GOT3 (cell line): ENCODE measurements around the gene SPO11.

Experiments
- DNase-seq: peaks from one replicate; lab custom pipeline; 2025; ENCODE audit warnings: mixed read lengths; lab: John Stamatoyannopoulos, UW

SPO11 gene

DNA sequence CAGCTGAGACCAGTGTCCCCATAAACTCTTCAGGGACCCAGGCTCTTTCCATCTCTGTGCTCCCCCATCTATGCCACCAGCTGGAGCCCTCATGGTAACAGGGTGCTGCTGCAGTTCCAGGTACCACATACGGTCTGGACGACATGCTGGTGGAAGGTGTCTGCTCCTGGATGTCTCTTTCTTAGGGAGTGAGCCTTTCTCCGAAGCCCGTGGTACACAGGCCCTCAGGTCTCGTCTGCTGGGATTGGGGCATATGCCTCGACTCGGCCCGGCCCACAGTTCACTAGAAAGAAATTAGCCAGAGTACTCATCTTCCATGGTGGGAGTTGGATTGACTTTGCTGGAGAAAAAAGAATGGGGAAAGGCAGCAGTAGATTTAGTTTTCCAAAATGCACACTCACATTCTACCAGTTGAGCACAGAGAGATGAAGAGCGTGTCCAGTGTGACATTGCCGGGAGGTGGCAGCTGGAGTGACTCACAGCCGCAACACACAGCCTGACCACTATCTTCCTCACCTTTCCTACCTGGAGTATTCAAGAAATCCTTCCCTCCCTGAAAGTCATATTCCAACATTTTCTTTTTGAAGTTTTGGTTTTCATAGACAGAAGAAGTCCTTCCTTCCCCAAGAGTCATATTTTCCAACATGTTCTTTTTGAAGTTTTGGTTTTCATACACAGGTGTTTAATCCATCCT, 18.6 kb upstream of the SPO11 start:
- DNase-seq, result no peak

DNA sequence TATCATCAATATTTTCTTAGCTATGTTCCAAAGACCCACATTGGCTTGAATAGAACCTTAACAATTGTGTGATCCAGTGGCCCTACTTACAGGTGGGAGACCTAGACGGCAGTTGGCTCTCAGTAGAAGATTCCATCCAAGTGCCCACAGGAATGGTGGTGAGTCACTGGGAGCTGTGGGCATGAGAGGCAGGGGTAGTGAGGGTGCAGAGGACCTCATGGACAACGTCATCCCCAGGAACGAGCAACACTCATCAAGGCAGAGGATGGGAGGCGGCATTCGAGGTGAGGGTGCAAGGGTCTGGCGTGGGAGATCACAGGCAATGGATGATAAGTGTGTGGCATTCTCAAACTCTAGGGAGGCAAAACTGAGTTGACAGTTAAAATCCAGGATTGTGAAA, 17.5 kb upstream of the SPO11 start:
- DNase-seq, result no peak

DNA sequence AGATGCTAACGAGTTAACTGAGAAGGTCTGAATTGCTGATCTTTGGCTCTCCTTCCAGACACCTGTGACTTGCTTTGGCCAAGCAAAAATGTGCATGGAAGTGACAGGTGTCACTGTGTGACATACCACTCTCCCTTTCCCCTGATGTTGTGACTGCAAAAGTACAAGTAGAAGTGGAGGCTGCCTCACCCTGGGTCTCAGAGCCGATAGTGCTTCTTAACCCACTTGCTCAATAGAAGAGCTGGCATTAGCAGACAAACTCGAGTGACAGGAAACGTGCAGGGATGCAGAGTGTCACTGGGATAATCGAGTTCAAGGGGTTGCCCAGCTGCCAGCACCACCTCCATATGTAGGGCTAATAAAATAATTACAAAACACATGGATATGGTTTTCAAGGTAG, 16.4 kb upstream of the SPO11 start:
- no peak for DNase-seq

DNA sequence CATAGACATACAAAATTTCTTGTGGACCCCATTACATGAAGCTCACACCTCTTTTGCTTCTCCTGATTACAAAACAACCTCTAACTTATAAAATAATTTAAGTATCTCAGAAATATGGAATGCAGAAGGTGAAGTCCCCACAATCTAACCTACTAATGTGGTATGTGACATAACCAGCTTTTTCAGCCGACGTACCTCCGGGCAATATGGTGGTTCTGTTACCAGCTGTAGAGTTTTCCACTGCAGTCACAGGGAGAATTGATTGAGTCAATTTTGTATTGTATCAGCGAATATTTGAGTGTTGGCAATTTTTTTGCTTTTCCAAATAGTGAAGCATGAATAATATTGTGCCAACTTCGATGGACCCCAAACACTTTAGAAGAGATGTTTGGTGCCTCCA, 15.7 kb upstream of the SPO11 start:
- no peak for DNase-seq

DNA sequence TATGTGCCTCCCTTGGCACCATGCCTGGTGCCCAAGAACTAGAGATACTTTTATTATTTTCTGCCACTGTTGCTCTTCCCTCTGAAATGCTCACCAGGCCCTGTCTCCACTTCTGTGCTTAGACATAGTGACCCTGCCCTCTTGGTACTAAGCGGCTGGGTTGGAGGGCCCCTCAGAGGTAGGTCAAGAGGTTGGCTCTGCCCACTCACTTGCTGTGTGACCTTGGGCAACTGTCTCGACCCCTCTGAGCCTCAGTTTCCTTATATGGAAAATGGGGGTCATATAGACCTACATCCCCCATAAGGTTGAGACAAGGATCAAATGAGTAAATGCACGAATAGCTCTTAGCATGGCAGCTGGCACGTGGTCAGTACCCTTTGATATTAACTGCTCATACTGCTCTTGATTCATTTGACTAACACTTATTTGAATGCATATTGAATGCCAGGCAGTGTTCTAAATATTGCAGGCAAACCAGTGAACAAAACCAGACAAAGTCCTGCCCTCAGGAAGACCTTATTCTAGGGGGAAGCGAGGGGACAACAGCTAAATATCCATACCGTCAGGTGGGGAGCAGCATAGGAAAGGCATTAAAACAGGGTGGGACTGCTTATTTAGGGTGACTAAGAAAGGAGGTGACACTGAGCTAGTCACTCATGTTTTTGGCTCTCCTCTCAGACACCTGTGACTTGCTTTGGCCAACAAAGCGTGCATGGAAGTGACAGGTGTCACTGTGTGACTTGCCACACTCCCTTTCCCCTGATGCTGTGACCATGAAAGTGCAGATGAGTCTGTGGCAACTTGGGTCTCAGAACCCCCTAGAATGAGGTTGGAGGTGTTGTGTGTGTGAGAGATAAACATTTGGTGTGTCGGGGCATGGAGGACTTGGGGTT, 14.3 kb upstream of the SPO11 start:
- no peak for DNase-seq

DNA sequence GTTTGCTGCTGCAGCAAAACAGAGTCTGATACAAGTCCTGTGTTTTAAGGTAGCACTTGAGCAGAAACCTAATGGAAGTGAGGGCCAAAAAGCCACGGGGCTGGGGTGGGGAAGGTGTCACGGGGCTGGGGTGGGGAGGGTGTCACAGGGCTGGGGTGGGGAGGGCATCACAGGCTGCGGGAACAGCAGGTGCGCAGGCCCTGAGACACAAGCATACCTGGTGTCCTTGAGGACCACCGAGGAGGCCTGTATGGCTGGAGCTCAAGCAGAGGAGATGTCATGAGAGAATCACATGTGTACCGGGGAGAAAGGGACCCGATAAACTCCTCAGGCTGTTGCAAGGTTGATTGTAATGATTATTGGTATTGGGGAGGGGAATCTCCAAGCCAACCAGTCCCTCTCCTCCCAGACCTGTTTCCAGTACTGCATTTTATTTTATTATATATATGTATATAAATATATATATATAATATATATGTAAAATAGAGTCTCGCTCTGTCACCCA, 13.6 kb upstream of the SPO11 start:
- DNase-seq, result no peak

DNA sequence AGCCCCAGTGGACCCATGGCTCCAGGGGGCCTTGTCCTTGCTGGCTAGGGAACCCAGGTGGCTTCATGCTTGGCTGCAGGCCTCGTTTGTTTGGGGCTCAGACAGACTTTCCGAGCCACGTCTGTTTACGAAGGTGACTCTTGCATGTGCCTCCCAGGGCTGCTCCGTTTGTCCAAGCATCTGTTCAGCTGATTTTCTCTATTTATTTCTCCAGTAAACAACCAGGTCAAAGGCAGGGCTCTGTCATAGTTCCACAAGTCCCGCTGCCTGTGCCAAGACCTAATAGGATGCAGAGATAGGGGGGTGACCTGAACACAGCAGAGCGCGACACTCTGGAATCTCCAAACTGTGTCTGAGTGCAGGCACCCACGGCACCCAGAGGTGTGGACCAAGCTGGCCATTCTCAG, 12.8 kb upstream of the SPO11 start:
- DNase-seq, result no peak

DNA sequence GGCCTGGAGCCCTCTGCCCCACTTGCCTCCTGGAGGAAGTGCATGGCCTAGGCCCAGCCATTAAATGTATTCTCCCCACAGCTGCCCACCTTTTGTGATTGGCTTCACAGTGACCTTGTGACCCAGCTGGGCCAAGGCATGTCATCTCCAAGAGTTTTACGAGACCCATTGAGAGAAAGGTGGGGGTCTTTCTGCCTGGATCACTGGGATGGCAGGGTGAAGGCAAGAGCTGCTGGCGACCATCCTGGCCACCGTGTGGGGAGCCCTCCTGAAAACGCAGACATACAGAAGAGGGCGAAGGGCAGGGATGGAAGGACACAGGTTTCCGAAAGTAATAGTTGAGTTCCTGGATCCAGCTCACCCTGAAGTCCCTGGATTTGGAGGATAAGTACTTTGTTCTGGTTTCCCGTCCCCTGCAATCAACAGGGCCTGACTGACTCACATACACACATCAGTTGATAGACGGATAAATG, 12.3 kb upstream of the SPO11 start:
- DNase-seq, result no peak

DNA sequence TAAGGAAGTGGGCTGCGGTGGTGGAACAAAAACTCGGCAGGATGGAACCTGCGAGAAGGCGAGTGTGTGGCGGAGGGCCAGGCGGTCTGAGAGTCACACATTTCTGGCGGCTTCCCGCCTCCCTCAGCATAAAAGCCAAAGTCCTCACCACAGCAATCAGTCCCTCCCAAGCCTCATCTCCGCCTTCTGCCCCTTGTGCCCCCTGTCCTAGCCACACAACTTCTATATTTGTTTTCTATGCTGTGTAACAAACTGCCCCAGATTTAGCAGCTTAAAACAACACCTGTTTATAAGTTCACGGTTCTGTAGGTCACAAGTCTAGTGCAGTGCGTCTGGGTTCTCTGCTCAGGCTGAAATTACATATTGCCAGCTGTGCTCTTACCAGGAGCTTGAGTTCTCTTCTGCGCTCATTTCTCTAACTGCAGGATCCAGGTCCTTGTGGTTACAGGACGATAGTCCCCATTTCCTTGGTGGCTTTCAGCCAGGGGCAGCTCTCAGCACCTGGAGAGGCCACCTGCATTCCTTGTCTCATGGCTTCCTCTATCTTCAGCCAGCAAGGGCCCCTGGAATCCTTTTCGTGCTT, 11.7 kb upstream of the SPO11 start:
- no peak for DNase-seq

DNA sequence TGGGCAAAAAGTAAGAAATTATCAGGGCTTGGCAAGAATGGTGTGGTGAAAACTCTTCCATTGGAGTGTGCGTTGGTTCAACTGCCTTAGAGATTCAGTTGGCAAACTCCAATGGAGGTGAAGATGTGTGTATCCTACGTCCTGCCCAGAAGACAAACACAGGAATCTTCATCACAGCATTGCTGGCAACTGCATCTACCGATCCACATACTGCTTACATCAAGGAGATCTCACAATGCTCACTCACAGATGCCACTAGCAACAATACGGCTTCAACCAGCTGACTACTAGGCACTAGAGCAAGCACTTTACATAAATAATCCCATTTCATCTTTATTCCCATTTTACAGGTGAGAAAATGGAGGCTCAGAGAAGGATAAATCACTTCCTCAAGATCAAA, 10.0 kb upstream of the SPO11 start:
- DNase-seq, result no peak

DNA sequence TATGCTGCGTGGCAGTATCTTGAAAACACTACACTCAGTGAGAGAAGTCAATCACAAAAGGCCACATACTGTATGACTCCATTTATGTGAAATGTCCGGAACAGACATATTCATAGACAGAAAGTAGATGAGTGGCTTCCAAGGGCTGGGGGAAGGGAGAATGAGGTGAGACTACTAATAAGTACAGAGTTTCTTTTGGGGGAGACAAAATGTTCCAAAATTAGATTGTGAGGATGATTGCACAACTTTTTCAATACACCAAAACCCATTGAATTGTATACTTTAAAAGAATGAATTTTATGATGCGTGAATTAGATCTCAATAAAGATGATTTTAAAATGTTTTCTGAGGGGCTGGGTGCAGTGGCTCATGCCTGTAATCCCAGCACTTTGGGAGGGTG, 9.2 kb upstream of the SPO11 start:
- DNase-seq, result no peak

DNA sequence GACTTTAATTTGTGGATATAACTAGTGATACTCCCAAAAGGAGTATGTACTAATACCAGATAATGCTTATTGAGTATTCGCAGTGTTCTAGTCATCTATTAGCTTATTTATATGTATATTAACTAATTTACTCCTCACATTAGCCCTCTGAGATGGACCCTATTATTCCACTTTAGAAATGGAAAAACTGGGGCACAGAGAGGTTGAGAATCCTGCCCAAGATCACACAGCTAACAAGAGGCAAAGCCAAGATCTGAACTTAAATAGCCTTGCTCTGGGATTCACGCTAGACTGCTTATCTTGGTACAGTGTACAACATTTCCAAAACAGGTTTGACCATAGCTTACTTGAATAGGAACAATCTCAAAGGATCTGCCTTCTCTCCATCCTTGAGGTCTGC, 8.5 kb upstream of the SPO11 start:
- no peak for DNase-seq

DNA sequence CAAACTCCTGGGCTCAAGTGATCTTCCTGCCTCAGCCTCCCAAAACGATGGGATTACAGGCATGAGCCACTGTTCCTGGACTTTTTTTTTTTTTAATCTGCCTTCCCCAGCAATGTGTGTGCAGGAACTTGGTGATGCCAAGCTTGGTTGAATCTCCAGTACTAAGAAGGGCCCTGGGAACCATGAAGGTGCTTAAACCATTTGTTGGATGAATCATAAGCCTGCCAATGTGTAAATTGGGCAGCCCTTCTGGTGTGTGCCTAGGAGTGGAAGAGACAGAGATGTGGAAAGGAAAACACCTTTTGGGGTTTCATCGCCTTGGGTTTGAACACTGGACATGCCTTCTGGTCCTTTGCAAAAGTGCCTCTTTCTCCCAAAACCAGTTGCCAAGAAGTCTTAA, 7.1 kb upstream of the SPO11 start:
- DNase-seq, result no peak

DNA sequence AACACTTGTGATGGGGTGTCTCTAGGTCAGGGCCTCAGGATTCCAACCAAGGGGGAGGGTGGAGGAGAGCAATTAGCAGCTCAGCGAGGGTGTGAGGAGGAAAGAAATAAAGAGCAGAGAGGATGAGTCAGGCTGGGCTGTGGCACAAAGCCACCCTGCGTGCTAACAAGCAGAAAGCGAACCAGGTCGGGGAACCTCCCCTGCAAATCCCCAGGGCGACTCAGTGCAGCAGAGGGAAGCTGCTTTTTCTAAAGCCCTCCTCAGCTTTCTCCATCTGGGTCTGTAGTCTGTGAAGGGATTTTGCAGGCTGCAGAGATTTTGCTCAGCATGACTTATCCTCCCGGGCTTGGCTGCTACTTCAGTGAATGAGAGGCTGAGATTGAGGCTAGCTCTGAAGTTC, 6.6 kb upstream of the SPO11 start:
- DNase-seq, result peak; percentile 19

DNA sequence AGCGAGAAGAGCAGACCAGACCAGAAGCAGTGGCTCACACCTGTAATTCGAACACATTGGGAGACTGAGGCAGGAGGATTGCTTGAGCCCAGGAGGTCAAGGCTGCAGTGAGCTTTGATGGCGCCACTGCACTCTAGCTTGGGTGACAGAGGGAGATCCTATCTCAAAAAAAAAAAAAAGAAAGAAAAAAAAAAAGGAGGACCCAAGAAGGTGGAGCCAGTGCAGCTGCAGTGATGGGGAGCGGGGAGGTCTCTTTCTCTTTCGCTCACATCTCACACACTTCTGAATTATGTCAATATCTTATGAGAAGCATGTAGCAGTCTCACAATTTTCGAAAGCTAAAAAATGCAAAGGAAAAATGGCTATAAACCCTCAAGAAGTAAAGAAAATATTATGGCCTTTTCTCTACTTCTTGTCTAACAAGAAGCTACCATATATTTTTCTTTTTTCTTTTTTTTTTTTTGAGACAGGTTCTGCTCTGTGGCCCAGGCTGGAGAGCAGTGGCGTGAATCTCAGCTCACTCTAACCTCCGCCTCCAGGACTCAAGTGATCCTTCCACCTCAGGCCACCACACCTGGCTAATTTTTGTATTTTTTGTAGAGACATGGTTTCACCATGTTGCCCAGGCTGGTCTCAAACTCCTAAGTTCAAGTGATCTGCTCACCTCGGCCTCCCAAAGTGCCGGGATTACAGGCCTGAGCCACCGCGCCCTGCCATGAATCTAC, 3.8 kb upstream of the SPO11 start:
- DNase-seq, result no peak

DNA sequence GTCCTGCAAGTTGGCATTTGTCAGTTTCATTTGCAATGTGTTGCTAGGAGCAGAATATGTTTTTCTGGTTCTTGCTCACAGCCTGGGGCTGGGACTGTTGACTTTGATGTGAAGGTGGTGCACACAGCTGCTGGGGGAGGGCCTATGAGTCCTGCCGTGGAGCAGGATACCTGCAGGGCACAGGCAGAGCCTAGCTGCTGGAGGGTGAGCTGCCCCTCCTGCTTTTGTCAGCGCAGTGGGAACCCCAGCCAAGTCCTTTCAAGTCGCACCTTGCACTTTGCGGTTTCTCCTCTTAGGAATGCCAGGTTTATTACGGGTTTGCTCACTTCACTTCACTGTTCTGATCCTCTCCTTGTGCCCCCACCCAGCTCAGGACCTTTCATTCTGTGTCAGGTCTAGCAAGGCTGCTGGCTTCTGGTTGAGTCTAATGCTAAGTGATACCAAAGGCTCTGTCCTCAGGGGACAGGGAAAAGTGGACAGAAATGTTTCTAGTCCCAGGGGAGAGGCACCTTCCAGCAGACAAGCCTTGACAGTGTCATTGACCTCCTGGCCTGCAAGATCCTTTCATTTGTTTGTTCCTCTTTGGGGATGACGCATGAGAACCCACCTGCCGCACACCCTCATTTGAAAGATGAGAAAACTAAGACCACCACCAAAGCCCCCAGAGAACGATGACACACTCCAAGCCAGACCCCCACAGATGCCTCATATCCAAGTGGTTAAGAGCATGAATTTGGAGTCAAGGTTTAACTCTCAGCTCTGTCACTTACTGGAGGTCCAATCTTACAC, 2.7 kb upstream of the SPO11 start:
- DNase-seq, result no peak

DNA sequence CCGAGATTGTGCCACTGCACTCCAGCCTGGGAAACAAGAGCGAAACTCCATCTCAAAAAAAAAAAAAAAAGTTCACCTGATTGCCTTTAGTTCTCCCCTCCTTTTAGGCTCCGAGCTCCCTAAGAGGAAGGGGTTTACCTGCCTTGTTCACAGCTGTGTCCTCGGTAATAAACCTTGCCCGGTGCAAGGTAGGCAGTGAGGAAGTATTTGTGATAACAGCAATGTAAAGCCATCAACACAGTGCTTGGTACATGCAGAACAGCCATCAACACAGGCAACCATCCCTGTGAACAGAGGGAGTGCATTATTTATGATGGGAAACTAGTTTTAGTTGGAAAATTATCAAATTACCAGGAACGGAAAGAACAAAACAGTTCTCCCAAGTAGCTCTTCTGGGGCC, 1.8 kb upstream of the SPO11 start:
- no peak for DNase-seq

DNA sequence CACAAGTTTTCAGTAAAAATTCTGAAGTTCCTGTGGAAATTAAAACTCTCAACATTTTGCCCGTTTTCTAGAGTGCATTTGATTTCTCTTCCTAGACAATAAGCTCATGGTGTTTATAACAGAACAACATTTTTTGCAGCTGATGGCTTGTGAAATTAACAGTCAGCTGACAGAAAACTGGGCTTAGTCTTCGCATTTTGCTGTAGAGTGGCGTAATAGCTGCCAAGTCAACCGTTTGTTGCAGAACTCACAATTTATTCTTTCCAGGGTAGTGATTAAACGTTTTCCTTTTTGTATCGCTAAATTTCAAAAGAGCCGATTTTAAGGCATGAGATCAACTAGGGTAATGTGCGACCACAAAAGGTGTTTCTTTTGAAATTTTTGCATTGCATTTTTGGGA, 1.4 kb downstream of the SPO11 start:
- no peak for DNase-seq

DNA sequence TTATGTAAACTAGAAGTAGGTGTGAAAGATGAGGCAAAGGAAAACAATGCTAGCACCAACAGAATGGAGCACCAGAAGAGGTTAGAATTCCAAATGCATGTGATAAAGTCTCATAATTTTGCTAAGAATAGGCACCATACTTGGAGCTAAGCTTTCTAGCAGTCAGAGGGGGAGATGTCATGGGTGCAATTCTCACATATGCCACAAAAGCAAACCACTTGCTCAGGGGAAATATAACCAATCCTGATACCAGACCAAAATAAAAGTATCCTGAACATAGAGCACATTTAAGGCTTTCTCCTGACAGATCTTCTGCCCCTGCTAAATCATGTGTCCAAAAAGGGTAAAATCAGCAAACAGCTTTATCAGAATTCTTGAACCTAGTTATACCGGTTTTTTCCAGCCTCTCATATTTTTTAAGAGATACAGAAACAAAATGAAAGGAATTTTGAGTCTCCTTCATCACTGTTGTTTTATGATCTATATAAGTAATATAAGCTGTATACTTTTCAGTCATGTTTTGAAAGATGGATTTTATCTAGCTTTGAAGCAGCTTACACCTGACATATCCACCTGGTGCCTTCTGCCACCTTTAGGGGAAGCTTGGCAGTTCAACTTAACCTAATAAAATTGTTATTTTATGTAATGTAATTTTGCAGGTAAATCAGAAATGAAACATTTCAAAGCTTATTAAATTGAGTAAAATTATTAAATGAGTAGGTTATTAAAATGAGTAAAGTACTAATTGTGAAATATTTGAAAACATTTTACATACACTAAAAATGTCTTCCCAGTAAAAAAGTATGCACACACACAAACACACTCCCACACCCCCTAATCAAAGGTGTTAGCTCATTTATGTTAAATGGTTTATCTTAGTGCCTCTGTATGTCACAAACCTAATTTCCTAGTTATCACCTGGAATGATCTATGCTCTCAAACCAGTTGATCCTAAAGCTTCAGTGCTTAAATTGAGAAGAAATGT, 2.8 kb downstream of the SPO11 start:
- no peak for DNase-seq

DNA sequence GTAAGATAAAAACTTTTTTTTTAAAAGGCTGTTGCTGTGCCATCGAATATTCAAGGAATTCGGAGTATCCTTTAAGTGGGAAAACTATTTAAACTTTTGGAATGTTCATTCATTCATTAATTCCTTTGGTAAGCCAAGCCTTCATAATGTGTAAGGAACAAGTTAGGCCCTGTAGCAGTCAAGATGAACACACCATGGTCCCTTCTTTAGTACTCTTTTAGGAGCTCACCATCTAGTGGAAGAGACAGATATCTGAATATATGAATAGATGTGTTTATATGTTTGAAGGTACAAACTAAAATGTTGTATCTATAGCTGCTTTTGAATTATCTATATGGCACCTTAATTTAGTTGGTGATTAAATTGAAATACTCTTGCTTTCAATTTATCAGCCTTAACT, 5.8 kb downstream of the SPO11 start:
- no peak for DNase-seq
